Right atrium auricular region (tissue), 2 donors: Measurements from ENCODE around the gene B9D2. TPM values are rescaled to one million over a fixed set of nuclear protein-coding genes. Genes with fewer than 3 reads are reported as not detected.
"Not testable (repeated sequence)": the region's sequence is repeated elsewhere in the genome, so short reads cannot be mapped to it uniquely, and the experiment has no call there.

Experiments
- DNase-seq: peaks from one replicate; pipeline ENCODE4 v3.0.0-alpha.2; 2019; ENCODE audit warnings: low spot score
- H3K27ac ChIP-seq, 2 donors: fragments of 200-600 bp; sonication (generic); 1 replicate in 1 of 2; 2 replicates in 1 of 2; pipeline ENCODE4 v1.5.1; 2016 to 2019
- H3K27me3 ChIP-seq, 2 donors: fragments of 200-600 bp; sonication (generic); one replicate each; pipeline versions ENCODE4 v1.5.1 to v1.6.0; 2017 to 2019
- H3K36me3 ChIP-seq: fragments of 200-600 bp; sonication (generic); one replicate; pipeline ENCODE4 v1.5.1; 2016
- H3K4me1 ChIP-seq, 2 donors: fragments of 200-600 bp; sonication (generic); one replicate each; pipeline versions ENCODE4 v1.5.1 to v1.6.0; 2017 to 2019
- H3K4me3 ChIP-seq, 2 donors: fragments of 200-600 bp; sonication (generic); 1 replicate in 1 of 2; 2 replicates in 1 of 2; pipeline ENCODE4 v1.5.1; 2017 to 2019; ENCODE audit warnings: mild to moderate bottlenecking in 1 of 2, moderate library complexity in 1 of 2
- H3K9me3 ChIP-seq, 2 donors: fragments of 200-600 bp; sonication (generic); one replicate each; pipeline ENCODE4 v1.5.1; 2019
- CTCF ChIP-seq, 2 donors: fragments of 200-600 bp; sonication (generic); IDR thresholded peaks; one replicate each; pipeline ENCODE4 v1.5.1; 2019; ENCODE audit warnings: antibody characterized with exemption in 2 of 2
- total RNA-seq, 2 donors: library from RNA; depleted of rRNA; stranded (reverse); fragments of >200 nt; gene quantifications; one replicate each; pipeline ENCODE4 v1.1.0, GENCODE V29; 2016

Gene B9D2
- total RNA-seq, 2 donors from 2014 or later: 1.9 to 3.8 TPM

GRCh38 chr19:41372501-41372900, 8.6 kb upstream of the B9D2 start:
- Histone ChIP-seq H3K27ac (no peak overlapping the region), H3K36me3 (no peaks in the 10 kb centered on the region), H3K4me3 (no peak overlapping the region), H3K9me3 (no peaks in the 10 kb centered on the region), H3K27me3 (no peaks in the 10 kb centered on the region), H3K4me1 (peaks cover 0 to 35% of the 10 kb centered on the region in 2 donors)
- DNase-seq: no peak
- TF ChIP-seq CTCF (IDR thresholded peaks at IDR 0.05): no peak

GRCh38 chr19:41371541-41371940, 7.6 kb upstream of the B9D2 start:
- H3K27ac ChIP-seq: no peak overlapping the region
- no peaks in the 10 kb centered on the region for H3K9me3 ChIP-seq
- H3K36me3 ChIP-seq: no peaks in the 10 kb centered on the region
- H3K27me3 ChIP-seq: no peaks in the 10 kb centered on the region
- peaks cover 0 to 30% of the 10 kb centered on the region in 2 donors for H3K4me1 ChIP-seq
- DNase-seq: no peak
- no peak for TF ChIP-seq CTCF (IDR thresholded peaks at IDR 0.05)
- no peak overlapping the region for H3K4me3 ChIP-seq

- not testable (repeated sequence) for H3K9me3 ChIP-seq, DNase-seq, H3K27ac ChIP-seq, H3K27me3 ChIP-seq, H3K4me3 ChIP-seq, H3K36me3 ChIP-seq
- peaks cover 0 to 29% of the 10 kb centered on the region in 2 donors for H3K4me1 ChIP-seq
Measured at GRCh38 chr19:41371119-41371518, 7.2 kb upstream of the B9D2 start.

- Histone ChIP-seq H3K27me3 (no peaks in the 10 kb centered on the region), H3K4me3 (no peak overlapping the region), H3K27ac (no peak overlapping the region), H3K4me1 (peaks cover 0 to 22% of the 10 kb centered on the region in 2 donors), H3K9me3 (no peaks in the 10 kb centered on the region), H3K36me3 (no peaks in the 10 kb centered on the region)
- TF ChIP-seq CTCF (IDR thresholded peaks at IDR 0.05): no peak
- no peak for DNase-seq
Measured at GRCh38 chr19:41369769-41370168, 5.8 kb upstream of the B9D2 start.

GRCh38 chr19:41367848-41368301, 3.9 kb upstream of the B9D2 start:
- DNase-seq: no peak
- Histone ChIP-seq H3K4me3 (no peak overlapping the region), H3K27ac (no peak overlapping the region), H3K36me3 (no peaks in the 10 kb centered on the region), H3K27me3 (no peaks in the 10 kb centered on the region), H3K9me3 (no peaks in the 10 kb centered on the region), H3K4me1 (peaks cover 0 to 20% of the 10 kb centered on the region in 2 donors)
- no peak for TF ChIP-seq CTCF (IDR thresholded peaks at IDR 0.05)

- no peak for TF ChIP-seq CTCF (IDR thresholded peaks at IDR 0.05)
- peaks cover 0 to 20% of the 10 kb centered on the region in 2 donors for H3K4me1 ChIP-seq
- H3K27me3 ChIP-seq: no peaks in the 10 kb centered on the region
- H3K9me3 ChIP-seq: no peaks in the 10 kb centered on the region
- H3K27ac ChIP-seq: no peak overlapping the region
- no peak overlapping the region for H3K4me3 ChIP-seq
- DNase-seq: no peak
- H3K36me3 ChIP-seq: no peaks in the 10 kb centered on the region
Measured at GRCh38 chr19:41366089-41366488, 2.1 kb upstream of the B9D2 start.
